ENCODE data around the gene GPATCH8. TPM values are rescaled to one million over a fixed set of nuclear protein-coding genes. Genes with fewer than 3 reads are reported as not detected.

GPATCH8 gene
- total and polyA plus RNA-seq, 2 of the 8 experiments (the other 6 are each of a cell fraction or from before 2014, with no cell fraction given) = 20.5 to 58.1 TPM

- Histone ChIP-seq H4K91ac (replicated peaks; ENCODE audit: insufficient read length, low read length) (no peak overlapping the region), H4K5ac (ENCODE audit: insufficient read length, low read depth, low read length) (no peak overlapping the region), H2AFZ (ENCODE audit: low read length) (no peak overlapping the region), H3K79me2 (ENCODE audit: control insufficient read depth in 1 of 2, insufficient read depth in 2 of 2, low read length in 2 of 2) (no peaks in the 10 kb centered on the region), H2AK5ac (ENCODE audit: low read depth, low read length) (no peak overlapping the region), H3K36me3 (ENCODE audit: control insufficient read depth in 2 of 4, insufficient read depth in 4 of 4, low read length in 3 of 4) (peaks cover 2 to 35% (median 13%) of the 10 kb centered on the region in 4 experiments; a peak in 6 of 8 replicates), H3K23ac (ENCODE audit: insufficient read length) (no peak overlapping the region), H3K9me3 (ENCODE audit: insufficient read depth in 2 of 2, low read depth in 1 of 2, low read length in 1 of 2) (no peaks in the 10 kb centered on the region), H3K4me1 (replicated peaks in 1 of 4; ENCODE audit: control insufficient read depth in 3 of 4, insufficient read depth in 4 of 4, low read length in 3 of 4) (no peaks in the 10 kb centered on the region), H3K4me2 (ENCODE audit: insufficient read depth in 1 of 2, low read depth in 2 of 2, low read length in 2 of 2) (no peak overlapping the region), H2BK5ac (ENCODE audit: low read depth, low read length) (no peak overlapping the region), H3K79me1 (ENCODE audit: low read depth, low read length) (no peaks in the 10 kb centered on the region), H2BK120ac (replicated peaks; ENCODE audit: low read depth, low read length) (no peak overlapping the region), H3K14ac (ENCODE audit: insufficient read length) (no peak overlapping the region), H4K8ac (ENCODE audit: extremely low read depth, insufficient read depth, low read length) (no peak overlapping the region), H3K4me3 (ENCODE audit: extremely low read depth in 1 of 4, insufficient read depth in 2 of 4, low read depth in 3 of 4, low read length in 4 of 4) (no peak overlapping the region), H4K20me1 (replicated peaks in 1 of 2; ENCODE audit: control insufficient read depth in 1 of 2, insufficient read depth in 2 of 2, low read length in 2 of 2) (peaks cover 0 to 2% of the 10 kb centered on the region in 2 experiments), H2BK15ac (ENCODE audit: low read length) (no peak overlapping the region), H2BK12ac (ENCODE audit: low read depth, low read length) (no peak overlapping the region), H3K9ac (replicated peaks in 1 of 4; ENCODE audit: extremely low read depth in 1 of 4, low read depth in 3 of 4, low read length in 3 of 4) (no peak overlapping the region), H3K27ac (ENCODE audit: low read depth, low read length) (no peak overlapping the region), H3K27me3 (replicated peaks in 1 of 4; ENCODE audit: control insufficient read depth in 3 of 4, extremely low read depth in 1 of 4, insufficient read depth in 3 of 4, low read length in 3 of 4) (no peaks in the 10 kb centered on the region), H3K4ac (replicated peaks; ENCODE audit: insufficient read length, low read depth, low read length) (no peak overlapping the region), H2BK20ac (ENCODE audit: low read length) (no peak overlapping the region), H3K18ac (ENCODE audit: extremely low read depth, low read length) (no peak overlapping the region), H3K23me2 (ENCODE audit: low read depth, low read length) (no peaks in the 10 kb centered on the region; the same call in 1 of the 2 replicates), H3K56ac (replicated peaks; ENCODE audit: insufficient read length, low read depth, low read length) (no peak overlapping the region)
- ChIA-PET CTCF (ENCODE audit: partially characterized antibody) (interaction anchor here (0.6 to 2.2 kb wide), 4 partner anchors 13 to 90 kb away, joined by 3 to 8 read pairs (median 4); no protein-coding TSS in a partner anchor), POLR2A (ENCODE audit: partially characterized antibody) (interaction anchor here (0.7 kb wide), 1 partner anchor 15 kb away, joined by 3 read pairs; no protein-coding TSS in a partner anchor)
- WGBS, 2 experiments (ENCODE audit: extremely low coverage in 1 of 2, insufficient coverage in 1 of 2, insufficient read length in 1 of 2, insufficient replicate concordance in 2 of 2, low coverage in 1 of 2, low lambda C conversion rate in 2 of 2, missing lambda C conversion rate in 1 of 2) = 95% methylated on average over 9 of the region's 9 CpGs; no CpG with 5 or more reads in 1 of the 2 experiments
- TF ChIP-seq SIRT6 (IDR thresholded peaks at IDR 0.05; ENCODE audit: low read length) (no peak), TAF1 (IDR thresholded peaks at IDR 0.05; ENCODE audit: low read depth, low read length) (no peak), ASH2L (IDR thresholded peaks at IDR 0.05; ENCODE audit: low read length) (no peak), NANOG (IDR thresholded peaks at IDR 0.05; ENCODE audit: insufficient read depth, low read depth, low read length, poor library complexity, severe bottlenecking) (no peak), KDM4A (IDR thresholded peaks at IDR 0.05; ENCODE audit: low read depth, low read length, severe bottlenecking) (no peak)
- TF ChIP-seq, protein P1, sequence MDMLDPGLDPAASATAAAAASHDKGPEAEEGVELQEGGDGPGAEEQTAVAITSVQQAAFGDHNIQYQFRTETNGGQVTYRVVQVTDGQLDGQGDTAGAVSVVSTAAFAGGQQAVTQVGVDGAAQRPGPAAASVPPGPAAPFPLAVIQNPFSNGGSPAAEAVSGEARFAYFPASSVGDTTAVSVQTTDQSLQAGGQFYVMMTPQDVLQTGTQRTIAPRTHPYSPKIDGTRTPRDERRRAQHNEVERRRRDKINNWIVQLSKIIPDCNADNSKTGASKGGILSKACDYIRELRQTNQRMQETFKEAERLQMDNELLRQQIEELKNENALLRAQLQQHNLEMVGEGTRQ (IDR thresholded peaks at IDR 0.05; ENCODE audit: low read length) = no peak
- no peak for FAIRE-seq
- DNase-seq (ENCODE audit: low read depth in 1 of 2, low spot score in 2 of 2) = no peak
Measured at GRCh38 chr17:44432254-44433157, 70.7 kb downstream of the GPATCH8 start.

All from H1 (cell line).